Eye (tissue), 1 donor: ENCODE data around the gene APAF1.
"Not testable (repeated sequence)": the region's sequence is repeated elsewhere in the genome, so short reads cannot be mapped to it uniquely, and the experiment has no call there.

Source experiments
- DNase-seq: peaks from one replicate; pipeline ENCODE4 v3.0.0-alpha.2; 2015

The APAF1 gene, protein sequence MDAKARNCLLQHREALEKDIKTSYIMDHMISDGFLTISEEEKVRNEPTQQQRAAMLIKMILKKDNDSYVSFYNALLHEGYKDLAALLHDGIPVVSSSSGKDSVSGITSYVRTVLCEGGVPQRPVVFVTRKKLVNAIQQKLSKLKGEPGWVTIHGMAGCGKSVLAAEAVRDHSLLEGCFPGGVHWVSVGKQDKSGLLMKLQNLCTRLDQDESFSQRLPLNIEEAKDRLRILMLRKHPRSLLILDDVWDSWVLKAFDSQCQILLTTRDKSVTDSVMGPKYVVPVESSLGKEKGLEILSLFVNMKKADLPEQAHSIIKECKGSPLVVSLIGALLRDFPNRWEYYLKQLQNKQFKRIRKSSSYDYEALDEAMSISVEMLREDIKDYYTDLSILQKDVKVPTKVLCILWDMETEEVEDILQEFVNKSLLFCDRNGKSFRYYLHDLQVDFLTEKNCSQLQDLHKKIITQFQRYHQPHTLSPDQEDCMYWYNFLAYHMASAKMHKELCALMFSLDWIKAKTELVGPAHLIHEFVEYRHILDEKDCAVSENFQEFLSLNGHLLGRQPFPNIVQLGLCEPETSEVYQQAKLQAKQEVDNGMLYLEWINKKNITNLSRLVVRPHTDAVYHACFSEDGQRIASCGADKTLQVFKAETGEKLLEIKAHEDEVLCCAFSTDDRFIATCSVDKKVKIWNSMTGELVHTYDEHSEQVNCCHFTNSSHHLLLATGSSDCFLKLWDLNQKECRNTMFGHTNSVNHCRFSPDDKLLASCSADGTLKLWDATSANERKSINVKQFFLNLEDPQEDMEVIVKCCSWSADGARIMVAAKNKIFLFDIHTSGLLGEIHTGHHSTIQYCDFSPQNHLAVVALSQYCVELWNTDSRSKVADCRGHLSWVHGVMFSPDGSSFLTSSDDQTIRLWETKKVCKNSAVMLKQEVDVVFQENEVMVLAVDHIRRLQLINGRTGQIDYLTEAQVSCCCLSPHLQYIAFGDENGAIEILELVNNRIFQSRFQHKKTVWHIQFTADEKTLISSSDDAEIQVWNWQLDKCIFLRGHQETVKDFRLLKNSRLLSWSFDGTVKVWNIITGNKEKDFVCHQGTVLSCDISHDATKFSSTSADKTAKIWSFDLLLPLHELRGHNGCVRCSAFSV (N-terminal part only)

DNA sequence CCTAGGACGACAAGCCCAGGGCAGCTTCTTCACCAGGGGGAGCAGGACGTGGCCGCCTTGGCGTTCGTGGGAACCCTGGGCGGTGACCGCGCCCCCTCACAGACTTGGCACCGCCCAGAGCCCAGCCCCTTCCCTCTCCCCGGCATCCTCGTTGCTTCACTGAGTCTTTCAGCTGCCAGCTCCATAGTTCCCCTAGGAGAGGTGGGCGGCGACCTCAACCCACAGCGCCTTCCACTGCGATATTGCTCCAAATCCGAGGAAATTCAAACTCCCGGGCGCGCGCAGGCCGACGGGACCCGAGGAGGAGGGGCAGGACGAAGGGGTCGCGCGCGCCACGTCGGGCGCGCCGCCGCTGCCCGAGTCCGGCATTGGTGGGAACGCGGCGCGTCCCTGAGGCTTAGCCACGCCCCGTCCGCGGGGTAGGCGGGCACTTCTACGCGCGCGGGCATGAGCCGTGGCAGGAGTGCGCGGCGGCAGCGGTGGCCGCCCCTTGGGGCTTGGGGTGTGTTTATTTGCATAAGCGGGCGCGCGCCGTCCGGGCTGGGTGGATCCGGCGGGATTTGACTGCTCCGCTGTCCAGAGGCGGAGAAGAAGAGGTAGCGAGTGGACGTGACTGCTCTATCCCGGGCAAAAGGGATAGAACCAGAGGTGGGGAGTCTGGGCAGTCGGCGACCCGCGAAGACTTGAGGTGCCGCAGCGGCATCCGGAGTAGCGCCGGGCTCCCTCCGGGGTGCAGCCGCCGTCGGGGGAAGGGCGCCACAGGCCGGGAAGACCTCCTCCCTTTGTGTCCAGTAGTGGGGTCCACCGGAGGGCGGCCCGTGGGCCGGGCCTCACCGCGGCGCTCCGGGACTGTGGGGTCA, at the start of gene APAF1, which contains the start of gene IKBIP:
Gene APAF1, plus strand, starts transcription at position 579 of the 860 bp plus-strand sequence. CDS start 3,070 bp downstream, outside the sequence.
Gene IKBIP, minus strand, starts transcription at position 77 of the 860 bp plus-strand sequence. CDS start 87 bp downstream, outside the sequence.
- DNase-seq, result peak; percentile 99

DNA sequence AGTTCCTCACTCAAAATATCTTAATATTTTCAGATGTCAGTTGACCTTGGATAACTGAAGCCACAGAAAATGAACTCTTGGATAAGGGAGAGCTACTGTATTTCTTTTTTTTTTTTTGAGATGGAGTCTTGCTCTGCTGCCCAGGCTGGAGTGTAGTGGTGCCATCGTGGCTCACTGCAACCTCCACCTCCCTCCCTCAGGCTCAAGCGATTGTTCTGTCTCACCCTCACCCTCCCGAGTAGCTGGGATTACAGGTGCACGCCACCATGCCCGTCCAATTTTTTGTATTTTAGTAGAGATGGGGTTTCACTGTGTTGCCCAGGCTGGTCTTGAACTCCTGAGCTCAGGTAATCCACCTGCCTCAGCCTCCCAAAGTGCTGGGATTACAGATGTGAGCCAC, 47.8 kb upstream of the APAF1 start:
- not testable (repeated sequence) for DNase-seq

DNA sequence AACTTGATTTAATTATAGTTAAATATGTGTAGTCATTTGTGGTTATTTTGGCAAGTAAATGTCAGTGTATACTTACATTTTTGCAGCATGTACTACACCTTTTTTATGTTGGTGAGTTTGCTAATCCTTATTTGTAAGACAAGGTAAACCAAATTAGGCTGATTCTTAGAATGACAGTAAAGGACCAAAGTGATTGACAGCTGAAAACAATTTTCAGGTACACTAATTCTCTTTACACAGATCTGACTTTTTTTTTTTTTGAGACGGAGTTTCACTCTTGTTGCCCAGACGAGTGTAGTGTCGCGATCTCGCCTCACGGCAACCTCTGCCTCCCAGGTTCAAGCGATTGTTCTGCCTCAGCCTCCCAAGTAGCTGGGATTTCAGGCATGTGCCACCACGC, 43.2 kb upstream of the APAF1 start:
- no peak for DNase-seq

DNA sequence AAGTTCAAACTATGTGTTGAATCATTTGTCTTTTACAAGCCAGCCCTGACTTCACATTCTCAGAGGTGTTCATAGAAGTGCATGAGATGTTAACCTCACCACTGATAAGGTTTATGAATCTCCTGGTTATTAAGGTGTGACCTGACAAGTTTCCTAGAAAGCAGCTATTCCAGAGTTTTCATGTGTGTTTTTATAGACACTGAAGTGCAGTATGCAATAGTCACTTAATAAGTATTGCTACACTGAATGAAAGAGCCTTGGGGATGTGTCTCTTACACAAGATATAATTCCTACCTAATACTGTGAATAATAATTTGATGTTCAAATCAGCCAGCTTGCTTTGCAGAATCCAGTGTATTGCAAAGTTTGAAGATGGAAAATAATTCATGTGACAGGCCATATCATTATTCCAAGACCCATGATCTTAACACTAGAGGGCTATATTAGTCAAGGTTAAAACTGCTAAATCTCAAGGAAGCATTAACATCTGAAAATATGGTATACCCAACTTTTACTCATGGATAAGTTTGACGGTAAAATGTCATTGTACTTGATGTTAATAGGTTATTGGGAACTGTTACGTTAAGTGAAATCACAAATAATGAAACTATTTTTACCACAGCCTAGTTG, 38.6 kb upstream of the APAF1 start:
- DNase-seq, result no peak

DNA sequence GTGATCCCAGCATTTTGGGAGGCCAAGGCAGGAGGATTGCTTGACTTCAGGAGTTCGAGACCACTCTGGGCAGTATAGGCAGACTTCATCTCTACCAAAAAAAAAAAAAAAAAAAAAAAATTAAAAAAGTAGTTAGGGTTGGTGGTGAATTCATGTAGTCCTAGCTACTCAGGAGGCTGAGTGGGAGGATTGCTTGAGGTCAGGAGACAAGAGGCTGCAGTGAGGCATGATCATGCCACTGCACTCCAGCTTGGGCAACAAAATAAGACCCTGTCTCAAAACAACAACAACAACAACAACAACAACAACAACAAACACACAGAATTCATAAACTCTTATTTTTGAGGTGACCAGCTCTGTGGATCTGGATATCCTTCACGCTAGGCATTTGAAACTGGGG, 34.5 kb upstream of the APAF1 start:
- DNase-seq, result no peak

DNA sequence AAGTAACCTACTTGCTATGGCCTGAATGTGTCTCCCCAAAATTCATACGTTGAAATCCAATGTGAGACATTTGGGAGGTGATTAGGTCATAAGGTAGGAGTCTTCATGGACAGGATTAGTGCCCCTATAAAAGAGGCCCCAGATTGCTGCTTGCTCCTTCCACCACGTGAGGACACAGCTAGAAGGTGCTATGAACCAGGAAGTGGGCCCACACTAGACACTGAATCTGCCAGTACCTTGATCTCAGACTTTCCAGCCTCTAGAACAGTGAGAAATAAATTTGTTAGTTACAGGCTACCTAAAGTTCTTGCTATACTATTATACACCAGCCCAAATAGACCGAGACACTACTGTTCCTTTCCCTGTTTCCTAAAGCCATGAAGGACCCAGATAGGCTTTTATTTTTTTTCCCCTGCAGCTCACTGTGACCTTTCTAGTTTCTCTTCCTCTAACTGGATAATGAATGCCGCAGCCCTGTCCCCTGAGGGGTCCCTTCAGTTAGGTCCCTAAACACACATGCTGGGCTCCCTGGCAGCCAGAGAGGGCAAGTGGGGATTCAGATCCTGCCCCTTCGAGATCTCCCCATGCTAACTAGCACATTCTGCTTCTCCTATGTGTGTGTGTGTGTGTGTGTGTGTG, 32.3 kb upstream of the APAF1 start:
- no peak for DNase-seq

DNA sequence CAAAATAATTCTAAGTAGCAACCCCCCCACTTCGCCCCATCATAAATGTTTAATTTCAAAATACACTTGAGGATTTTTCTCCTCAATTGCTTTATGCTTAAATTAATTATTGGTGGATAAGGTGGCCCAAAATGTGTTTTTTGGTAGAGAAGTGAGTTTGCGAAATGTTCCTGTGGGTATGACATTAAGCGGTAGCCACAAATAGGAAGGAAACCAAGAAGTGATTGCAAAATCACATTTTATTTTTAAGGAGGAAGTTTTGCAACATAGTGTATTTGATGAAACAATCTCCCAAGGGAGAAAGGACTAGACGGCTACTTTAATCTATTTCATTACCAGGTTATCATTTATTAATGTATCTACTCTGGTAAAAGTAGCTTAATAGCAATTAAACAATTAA, 26.1 kb upstream of the APAF1 start:
- DNase-seq, result no peak

DNA sequence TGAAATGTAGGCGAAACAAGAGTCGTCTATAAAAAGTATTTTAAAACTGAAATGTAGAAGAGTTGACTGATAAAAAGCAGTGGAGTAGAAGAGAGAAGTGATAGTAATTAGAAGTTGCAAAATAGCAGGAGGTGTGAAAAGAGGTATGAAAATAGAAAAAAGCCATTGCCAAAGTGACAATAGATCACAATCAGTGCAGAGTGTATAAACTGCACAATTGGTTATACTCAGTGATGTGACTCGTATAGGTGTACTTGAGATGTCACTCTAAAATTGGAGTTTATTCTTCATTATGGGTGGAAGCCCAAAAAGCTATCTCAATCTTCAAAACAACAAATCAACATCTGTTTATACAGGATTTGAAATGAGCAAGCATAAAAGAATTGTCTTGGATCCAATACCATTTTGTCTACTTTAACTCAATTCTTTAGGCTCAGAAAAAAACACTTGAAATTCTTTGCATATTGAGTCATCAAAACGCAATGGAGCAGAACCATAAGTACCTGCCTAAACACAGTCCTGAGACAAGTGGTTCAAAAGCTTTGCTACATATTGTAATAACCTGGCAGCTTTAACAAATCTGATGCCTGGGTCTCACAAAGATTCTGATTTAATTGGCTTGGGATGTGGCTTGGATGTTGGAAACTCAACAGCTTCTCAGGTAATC, 9.3 kb upstream of the APAF1 start:
- peak; percentile 18 for DNase-seq

DNA sequence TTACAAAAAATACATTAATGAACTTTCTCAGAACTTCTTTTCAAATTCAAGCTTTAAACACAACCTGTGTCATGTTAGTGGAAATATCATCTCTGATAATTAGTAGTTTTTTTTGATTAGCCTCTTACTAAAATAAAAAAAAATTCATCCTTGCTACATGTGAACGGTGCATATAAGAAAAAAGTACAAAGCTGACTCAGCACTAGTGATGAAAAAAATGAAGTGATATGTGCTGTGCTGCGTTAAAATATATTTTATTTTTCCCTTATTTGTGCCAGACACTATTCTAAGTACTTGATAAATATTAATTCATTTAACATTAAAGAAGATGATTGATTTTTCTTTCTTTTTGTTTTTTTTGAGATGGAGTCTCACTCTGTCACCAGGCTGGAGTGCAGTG, 8.0 kb upstream of the APAF1 start:
- DNase-seq, result no peak

DNA sequence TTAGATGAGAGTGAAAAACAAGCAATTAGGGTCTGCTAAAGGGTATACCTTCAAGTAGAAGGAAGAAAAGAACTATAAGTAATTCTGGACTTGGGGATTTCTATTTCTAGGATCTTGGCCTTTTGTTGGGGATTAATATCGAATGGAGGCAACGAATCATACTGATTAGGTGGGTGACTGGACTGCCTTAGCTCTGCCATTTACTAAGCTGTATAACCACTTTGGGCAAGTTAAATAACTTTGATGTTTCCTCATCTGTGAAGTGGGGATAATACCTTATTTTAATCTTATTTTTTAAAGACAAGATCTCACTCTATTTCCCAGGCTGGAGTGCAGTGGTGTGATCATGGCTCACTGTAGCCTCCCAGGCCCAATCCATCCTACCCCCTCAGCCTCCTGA, 7.1 kb upstream of the APAF1 start:
- DNase-seq, result no peak

DNA sequence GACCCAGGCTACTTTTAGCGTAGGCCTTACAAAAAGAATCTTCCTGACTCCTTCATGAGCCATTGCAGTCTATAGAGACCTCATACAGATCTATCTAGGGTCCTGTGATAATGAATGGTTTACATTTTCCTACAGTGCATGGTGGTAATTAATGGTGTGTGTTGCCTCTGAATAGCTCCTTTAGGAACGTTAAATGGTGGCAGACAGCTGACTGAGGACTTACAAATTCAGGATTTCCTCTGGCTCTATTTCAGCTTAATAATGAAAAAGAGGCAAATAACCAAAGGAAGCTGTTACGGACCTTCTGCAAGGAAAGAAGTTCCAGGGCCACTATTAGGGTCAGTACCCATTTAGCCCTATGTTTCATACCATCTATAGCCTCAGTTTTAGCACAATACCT, 5.6 kb upstream of the APAF1 start:
- DNase-seq, result no peak

DNA sequence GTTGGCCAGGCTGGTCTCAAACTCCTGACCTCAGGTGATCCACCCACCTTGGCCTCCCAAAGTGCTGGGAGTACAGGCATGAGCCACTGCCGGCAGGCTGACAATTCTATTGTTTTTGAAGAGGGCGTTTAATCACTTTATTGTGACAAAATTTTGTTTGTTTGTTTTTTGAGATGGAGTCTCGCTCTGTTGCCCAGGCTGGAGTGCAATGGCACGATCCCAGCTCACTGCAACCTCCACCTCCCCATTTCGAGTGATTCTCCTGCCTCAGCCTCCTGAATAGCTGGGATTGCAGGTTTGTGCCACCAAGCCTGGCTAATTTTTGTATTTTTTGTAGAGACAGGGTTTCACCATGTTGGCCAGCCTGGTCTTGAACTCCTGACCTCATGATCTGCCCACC, 2.3 kb upstream of the APAF1 start:
- not testable (repeated sequence) for DNase-seq

DNA sequence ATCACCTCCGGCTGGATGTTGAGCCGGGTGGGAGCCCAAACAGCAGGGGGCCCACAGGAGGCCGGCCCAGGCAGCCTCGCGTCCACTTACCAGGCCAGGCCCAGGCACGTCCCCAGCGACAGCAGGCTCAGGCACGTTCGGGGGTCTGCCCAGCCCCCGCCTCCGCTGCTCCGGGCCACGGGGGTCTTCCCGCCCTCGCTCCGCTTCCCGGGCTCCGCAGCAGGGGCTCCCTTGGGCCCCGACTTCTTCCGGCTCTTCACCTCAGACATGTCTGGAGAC, 718 bp upstream of the APAF1 start:
- no peak for DNase-seq

DNA sequence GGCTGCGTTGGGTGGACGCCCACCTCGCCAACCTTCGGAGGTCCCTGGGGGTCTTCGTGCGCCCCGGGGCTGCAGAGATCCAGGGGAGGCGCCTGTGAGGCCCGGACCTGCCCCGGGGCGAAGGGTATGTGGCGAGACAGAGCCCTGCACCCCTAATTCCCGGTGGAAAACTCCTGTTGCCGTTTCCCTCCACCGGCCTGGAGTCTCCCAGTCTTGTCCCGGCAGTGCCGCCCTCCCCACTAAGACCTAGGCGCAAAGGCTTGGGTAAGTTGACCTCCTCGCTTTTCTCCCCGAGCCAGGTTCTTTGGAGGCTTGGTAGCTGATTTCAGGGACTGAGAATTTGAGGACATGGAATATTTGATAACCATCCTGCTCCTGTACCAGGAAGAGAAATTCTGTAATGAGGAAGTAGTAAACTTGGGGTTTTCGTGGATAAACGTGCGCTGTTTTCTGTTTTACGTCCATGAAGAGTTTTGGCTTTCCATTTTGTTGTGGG, 530 bp downstream of the APAF1 start:
- DNase-seq, result peak; percentile 71

DNA sequence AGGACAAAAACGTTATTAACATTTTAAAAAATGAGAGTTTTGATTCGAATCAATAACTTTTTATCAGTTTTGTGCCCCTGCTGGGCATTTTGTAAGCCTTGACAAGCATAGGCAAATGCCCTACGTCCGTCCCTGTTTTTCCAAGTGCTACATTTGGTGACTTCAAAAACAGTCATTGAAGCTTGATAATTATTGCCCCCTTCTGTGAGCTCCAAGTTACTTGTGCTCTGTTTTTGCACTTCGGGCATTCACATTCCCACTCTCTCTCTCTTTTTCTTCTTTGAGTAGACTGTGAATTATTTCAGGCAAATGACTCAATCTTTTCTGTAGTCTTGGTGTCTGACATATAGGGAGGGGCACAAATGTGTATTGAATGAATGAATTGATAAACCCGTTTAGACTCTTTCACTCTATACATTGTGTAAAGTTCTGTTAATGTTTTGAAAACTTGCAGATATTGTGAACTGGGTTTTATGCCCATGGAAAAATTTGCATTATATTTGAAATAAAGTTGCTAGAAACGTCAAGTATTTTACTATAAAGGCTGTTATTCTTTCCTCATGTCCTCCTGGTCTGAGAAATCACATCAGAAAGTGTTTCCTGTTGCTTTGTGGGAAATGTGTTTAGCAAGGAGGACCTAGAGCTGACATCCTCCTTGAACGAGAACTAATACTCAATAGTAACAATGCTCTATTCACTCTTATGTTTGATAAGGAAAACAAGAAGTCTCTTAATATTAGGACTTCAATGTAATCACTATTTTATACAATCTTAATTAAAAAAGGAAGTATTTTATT, 1.4 kb downstream of the APAF1 start:
- peak; percentile 42 for DNase-seq

DNA sequence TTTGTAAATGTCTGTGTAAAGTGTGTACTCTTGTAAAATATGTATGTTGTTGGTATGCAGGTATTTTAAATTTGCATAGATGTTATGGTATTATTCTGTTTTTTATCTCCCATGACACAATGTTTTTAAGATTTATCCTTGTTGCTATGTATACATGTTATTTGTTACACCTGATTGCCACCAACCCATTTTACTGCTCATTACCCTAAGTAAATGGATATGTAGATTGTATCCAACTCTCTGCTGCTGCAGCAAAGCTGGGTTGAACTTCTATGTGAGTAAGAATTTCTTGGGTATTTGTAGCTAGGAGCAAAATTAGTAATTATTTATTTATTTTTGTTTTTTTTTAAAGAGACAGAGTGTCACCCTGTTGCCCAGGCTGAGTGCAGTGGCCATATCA, 6.2 kb downstream of the APAF1 start:
- no peak for DNase-seq

DNA sequence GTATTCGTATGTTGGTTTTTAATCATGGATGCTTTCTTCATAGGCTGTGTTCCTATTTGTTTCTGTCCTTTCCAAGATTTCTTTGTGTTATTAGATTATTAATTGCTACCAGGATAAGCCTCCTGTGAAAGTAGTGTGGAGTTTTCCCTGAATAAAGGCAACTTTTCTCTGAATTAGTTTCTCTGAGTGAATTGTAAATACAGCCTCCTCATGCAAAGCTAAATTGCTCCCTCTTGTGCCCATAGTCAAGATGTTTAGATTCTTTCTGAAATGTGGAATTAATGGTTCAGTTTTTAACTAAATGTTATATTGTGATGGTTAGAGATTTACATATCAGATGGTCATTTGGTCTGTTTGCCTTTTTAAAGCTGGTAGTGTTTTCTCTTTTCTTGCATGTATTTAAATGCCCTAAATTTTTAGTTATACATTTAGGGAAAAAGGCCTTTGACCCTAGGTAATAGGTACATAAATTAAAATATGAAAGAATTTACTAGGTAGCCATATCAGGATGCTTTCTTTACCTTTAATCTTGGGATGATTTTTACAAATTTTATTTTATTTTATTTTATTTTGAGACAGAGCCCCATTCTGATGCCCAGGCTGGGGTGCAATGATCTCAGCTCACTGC, 8.9 kb downstream of the APAF1 start:
- peak; percentile 72 for DNase-seq

DNA sequence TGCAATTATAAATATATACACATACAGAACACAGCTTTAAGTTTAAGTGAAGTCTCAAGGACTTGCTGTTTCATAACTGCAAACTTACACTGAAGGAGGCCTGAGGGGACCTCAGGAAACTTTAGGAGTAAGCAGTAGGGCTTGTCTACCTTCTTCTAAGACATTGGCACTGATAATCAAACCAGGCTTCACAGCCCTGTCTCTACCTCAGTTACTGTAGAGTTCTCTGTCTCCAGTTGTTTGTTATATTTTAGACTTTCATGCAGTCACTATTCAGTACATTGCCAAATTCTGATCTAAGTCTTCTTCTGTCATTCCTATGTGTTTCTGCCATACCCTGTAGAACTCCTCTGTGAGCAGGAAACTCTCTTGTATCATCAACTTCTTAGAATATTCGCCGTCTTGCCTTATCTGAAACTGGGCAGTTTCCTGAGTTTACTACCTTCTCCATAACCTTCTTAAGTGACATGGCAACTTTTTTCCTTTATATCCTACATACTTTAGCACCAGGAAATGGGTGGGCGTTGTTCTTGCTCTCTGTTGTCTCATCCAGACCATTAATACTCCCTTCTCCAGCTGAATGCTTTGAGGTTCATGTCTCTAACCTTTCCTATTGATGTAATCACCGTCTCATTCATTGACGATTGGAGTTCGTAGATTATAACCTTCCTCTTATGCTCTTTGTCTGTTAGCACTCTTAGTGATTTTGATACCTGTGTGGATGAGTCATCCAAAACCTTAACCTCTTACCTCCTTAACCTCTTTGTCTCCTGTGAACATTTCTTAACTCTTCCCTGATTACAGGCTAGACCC, 11.4 kb downstream of the APAF1 start:
- no peak for DNase-seq
